RWPE2 (cell line): ENCODE results near the gene EHBP1.

ENCODE experiments used
- ATAC-seq: fragments of 200-7000 bp; cut with Tn5 transposase; 3 replicates; pipeline ENCODE4 v1.9.1; 2021; ENCODE audit warnings: low read depth
- DNase-seq: peaks from one replicate; pipeline ENCODE4 v3.0.0-alpha.2; 2020; ENCODE audit warnings: low spot score
- H3K27ac ChIP-seq: fragments of 450-650 bp; 2 replicates; pipeline ENCODE4 v1.5.1; 2017; ENCODE audit warnings: mild to moderate bottlenecking; ENCODE audit not compliant: poor library complexity, severe bottlenecking
- H3K27me3 ChIP-seq: fragments of 250-450 bp; sonication (Bioruptor Pico); 2 replicates; pipeline ENCODE4 v1.5.1; 2021; ENCODE audit warnings: mild to moderate bottlenecking, moderate library complexity; ENCODE audit not compliant: insufficient read depth, poor library complexity, severe bottlenecking
- H3K36me3 ChIP-seq: fragments of 250-450 bp; sonication (Bioruptor Pico); 2 replicates; pipeline ENCODE4 v1.5.1; 2020; ENCODE audit warnings: low read depth, mild to moderate bottlenecking, moderate library complexity
- H3K4me1 ChIP-seq: fragments of 250-450 bp; sonication (Bioruptor Pico); 2 replicates; pipeline ENCODE4 v1.5.1; 2021; ENCODE audit warnings: mild to moderate bottlenecking, moderate library complexity; ENCODE audit not compliant: insufficient read depth, poor library complexity, severe bottlenecking
- H3K4me3 ChIP-seq: fragments of 250-450 bp; sonication (Bioruptor Pico); 2 replicates; pipeline ENCODE4 v1.5.1; 2021; ENCODE audit warnings: mild to moderate bottlenecking, moderate library complexity; ENCODE audit not compliant: severe bottlenecking
- H3K9me3 ChIP-seq: fragments of 250-450 bp; sonication (Bioruptor Pico); 2 replicates; pipeline ENCODE4 v1.5.1; 2021; ENCODE audit warnings: mild to moderate bottlenecking, moderate library complexity; ENCODE audit not compliant: severe bottlenecking
- TF ChIP-seq, protein P1 (sequence below): fragments of 450-650 bp; IDR thresholded peaks from one replicate; pipeline ENCODE4 v1.5.1; 2017; ENCODE audit warnings: mild to moderate bottlenecking, moderate library complexity; ENCODE audit not compliant: poor library complexity, severe bottlenecking

Gene EHBP1

DNA sequence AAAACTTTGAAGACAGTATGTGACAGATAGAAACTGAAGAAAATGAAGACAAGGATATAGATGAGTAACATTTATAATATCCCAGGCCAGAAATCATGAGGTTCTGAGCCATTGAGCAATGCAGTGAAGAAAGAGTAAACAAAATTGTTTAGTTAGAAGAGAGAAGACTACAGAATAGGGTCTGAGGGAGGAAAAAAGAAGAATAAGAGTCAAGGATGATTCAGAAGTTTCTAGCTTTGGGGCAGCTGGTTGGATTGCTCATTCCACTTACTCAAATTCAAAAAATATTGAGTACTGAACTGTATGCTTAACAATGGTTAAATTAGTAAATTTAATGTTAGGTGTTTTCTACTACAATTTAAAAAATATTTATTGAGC lies 190.1 kb downstream of the EHBP1 start:
- peak; percentile 21; the same call in 1 of the 3 replicates for ATAC-seq
- DNase-seq: no peak
- H3K36me3 ChIP-seq: peaks cover 16% of the 10 kb centered on the region
- no peaks in the 10 kb centered on the region for H3K4me1 ChIP-seq
- H3K4me3 ChIP-seq: no peak overlapping the region
- H3K27me3 ChIP-seq: no peaks in the 10 kb centered on the region
- TF ChIP-seq, protein P1, sequence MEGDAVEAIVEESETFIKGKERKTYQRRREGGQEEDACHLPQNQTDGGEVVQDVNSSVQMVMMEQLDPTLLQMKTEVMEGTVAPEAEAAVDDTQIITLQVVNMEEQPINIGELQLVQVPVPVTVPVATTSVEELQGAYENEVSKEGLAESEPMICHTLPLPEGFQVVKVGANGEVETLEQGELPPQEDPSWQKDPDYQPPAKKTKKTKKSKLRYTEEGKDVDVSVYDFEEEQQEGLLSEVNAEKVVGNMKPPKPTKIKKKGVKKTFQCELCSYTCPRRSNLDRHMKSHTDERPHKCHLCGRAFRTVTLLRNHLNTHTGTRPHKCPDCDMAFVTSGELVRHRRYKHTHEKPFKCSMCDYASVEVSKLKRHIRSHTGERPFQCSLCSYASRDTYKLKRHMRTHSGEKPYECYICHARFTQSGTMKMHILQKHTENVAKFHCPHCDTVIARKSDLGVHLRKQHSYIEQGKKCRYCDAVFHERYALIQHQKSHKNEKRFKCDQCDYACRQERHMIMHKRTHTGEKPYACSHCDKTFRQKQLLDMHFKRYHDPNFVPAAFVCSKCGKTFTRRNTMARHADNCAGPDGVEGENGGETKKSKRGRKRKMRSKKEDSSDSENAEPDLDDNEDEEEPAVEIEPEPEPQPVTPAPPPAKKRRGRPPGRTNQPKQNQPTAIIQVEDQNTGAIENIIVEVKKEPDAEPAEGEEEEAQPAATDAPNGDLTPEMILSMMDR: no peak
- H3K9me3 ChIP-seq: no peaks in the 10 kb centered on the region
- H3K27ac ChIP-seq: no peak overlapping the region

DNA sequence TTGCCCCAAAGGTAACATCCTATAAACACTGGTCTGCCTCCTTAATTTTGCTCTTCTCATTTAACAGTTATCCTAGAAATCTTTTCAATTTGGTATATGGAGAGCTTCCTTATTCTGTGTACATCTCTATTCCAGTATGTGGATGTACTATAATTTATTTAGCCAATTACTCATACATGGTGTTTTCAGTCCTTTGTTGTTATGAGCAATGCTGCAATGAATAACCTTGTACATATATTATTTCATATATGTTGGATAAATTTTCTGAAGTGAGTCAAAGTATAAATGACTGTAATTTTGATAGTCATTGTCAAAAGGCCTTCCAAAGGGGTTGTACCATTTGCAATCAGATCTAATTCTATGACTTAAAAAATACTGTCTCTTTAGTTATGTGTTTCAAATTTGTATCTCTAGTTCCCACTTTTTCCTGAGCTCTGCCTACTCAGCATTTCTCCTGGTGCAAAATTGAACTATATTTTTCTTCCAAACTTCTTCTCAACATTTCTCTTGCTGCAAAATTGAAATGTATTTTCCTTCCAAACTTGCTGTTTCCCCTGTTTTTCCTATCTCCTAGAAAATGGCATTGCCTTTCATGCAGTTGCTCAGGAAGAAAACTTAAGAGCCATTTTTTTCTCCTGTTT lies 191.8 kb downstream of the EHBP1 start:
- TF ChIP-seq, protein P1: no peak
- peaks cover 24% of the 10 kb centered on the region for H3K36me3 ChIP-seq
- no peak overlapping the region for H3K4me3 ChIP-seq
- no peak overlapping the region for H3K27ac ChIP-seq
- no peaks in the 10 kb centered on the region for H3K4me1 ChIP-seq
- no peaks in the 10 kb centered on the region for H3K9me3 ChIP-seq
- no peak for DNase-seq
- no peak; the same call in 2 of the 3 replicates for ATAC-seq
- no peaks in the 10 kb centered on the region for H3K27me3 ChIP-seq

DNA sequence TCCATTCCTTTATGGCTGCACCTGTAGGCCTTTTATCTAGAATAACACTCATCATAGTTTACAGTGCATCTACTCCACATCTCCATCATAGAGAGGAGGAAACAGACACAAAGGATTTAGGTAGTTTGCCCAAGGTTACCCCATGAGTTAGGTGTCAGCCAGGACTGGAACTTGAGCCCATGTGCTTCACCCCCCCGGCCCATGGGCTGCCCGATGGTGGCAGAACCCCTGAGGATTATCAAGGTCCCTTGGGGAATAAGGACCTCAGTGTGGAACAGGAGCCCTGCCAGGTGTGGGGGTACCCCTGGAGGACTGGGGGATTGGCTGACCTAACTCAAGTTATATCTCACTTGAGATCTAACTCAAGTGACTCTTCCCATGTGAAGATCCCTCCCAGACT lies 198.8 kb downstream of the EHBP1 start:
- no peak for DNase-seq
- H3K4me3 ChIP-seq: no peak overlapping the region
- H3K27me3 ChIP-seq: no peaks in the 10 kb centered on the region
- no peaks in the 10 kb centered on the region for H3K4me1 ChIP-seq
- H3K27ac ChIP-seq: no peak overlapping the region
- TF ChIP-seq, protein P1: no peak
- H3K9me3 ChIP-seq: no peaks in the 10 kb centered on the region
- peaks cover 12% of the 10 kb centered on the region for H3K36me3 ChIP-seq
- ATAC-seq: no peak

DNA sequence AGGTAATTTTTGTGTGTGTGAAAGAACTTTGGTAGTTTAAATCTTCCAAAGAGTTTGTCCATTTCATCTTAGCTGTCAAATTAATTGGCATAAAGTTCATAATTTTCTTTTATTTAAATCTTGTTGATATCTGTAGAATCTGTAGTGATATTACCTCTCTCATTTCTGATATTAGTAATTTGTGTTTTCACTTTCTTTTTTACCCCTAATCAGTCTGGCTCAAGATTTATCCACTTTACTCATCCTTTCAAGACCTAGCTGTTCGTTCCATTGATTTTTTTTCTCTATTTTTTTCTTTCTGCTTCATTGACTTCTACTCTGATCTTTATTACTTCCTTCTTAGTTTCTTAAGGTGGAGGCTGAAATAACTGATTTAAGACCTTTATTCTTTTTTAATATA lies 202.6 kb downstream of the EHBP1 start:
- H3K9me3 ChIP-seq: no peaks in the 10 kb centered on the region
- no peaks in the 10 kb centered on the region for H3K27me3 ChIP-seq
- peaks cover 4% of the 10 kb centered on the region; the same call in 1 of the 2 replicates for H3K36me3 ChIP-seq
- no peak overlapping the region for H3K4me3 ChIP-seq
- DNase-seq (no peak), ATAC-seq (no peak)
- TF ChIP-seq, protein P1: no peak
- no peak overlapping the region for H3K27ac ChIP-seq
- no peaks in the 10 kb centered on the region for H3K4me1 ChIP-seq

DNA sequence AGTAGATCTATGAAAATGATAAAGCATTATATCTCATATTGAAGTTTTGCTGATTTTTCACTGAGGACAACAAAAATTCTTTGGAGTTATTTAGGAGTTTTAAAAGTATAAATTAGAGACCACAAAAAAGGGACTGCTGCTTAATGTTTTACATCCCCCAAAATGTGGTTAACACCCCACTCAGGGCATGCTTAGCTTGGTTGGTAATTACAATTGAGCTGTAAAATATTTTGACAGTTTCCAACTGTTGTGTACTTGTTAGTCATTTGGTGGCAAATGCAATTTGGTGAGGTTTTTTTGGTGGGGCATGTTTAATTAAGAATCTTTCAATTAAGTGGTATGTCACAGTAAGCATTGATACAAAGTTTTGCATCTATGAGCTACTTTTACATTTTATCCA lies 207.8 kb downstream of the EHBP1 start:
- H3K27me3 ChIP-seq: no peaks in the 10 kb centered on the region
- ATAC-seq (no peak), DNase-seq (no peak)
- H3K27ac ChIP-seq: no peak overlapping the region
- no peak overlapping the region for H3K4me3 ChIP-seq
- no peaks in the 10 kb centered on the region for H3K9me3 ChIP-seq
- no peaks in the 10 kb centered on the region for H3K4me1 ChIP-seq
- H3K36me3 ChIP-seq: peaks cover 7% of the 10 kb centered on the region; the same call in 1 of the 2 replicates
- TF ChIP-seq, protein P1: no peak
